Fibroblast of mammary gland (primary cell): ENCODE data around the gene FBH1.

Experiments used
- DNase-seq: peaks from one replicate; pipeline ENCODE4 v3.0.0-alpha.2; 2010; ENCODE audit warnings: low read depth
- H3K4me3 ChIP-seq: 2 replicates; pipeline ENCODE4 v1.5.1; 2011; ENCODE audit warnings: low read depth, mild to moderate bottlenecking, low read length, moderate library complexity; ENCODE audit not compliant: control insufficient read depth
- CTCF ChIP-seq: conservative IDR thresholded peaks from 2 replicates; pipeline ENCODE4 v1.5.1; 2011; ENCODE audit warnings: low read depth, low read length, inconsistent platforms; ENCODE audit not compliant: control insufficient read depth, insufficient read depth

FBH1 gene

GRCh38 chr10:5897053-5897340 is 7.0 kb downstream of the FBH1 start:
- DNase-seq, result no peak
- TF ChIP-seq CTCF, result no peak
- H3K4me3 ChIP-seq, result no peak overlapping the region

GRCh38 chr10:5897504-5897903 is 7.5 kb downstream of the FBH1 start:
- no peak overlapping the region for H3K4me3 ChIP-seq
- no peak for DNase-seq
- no peak for TF ChIP-seq CTCF

GRCh38 chr10:5898163-5898562 is 8.1 kb downstream of the FBH1 start:
- no peak overlapping the region for H3K4me3 ChIP-seq
- no peak for TF ChIP-seq CTCF
- no peak for DNase-seq

- no peak for TF ChIP-seq CTCF
- H3K4me3 ChIP-seq, result no peak overlapping the region
- no peak for DNase-seq
These were observed 10.2 kb downstream of the FBH1 start for GRCh38 chr10:5900247-5900646.

- no peak overlapping the region for H3K4me3 ChIP-seq
- TF ChIP-seq CTCF, result no peak
- no peak for DNase-seq
These were observed 12.7 kb downstream of the FBH1 start for GRCh38 chr10:5902511-5903274.

GRCh38 chr10:5903563-5903962 is 13.5 kb downstream of the FBH1 start:
- no peak for TF ChIP-seq CTCF
- H3K4me3 ChIP-seq, result no peak overlapping the region
- no peak for DNase-seq

- no peak overlapping the region for H3K4me3 ChIP-seq
- no peak for TF ChIP-seq CTCF
- DNase-seq, result no peak
These were observed 14.2 kb downstream of the FBH1 start for GRCh38 chr10:5904227-5904626.
